Measurements from ENCODE around the gene RTKN2. TPM values are rescaled to one million over a fixed set of nuclear protein-coding genes. Genes with fewer than 3 reads are reported as not detected.

Gene RTKN2
- total RNA-seq, 1 experiment from 2014 or later = 14.4 TPM

DNA sequence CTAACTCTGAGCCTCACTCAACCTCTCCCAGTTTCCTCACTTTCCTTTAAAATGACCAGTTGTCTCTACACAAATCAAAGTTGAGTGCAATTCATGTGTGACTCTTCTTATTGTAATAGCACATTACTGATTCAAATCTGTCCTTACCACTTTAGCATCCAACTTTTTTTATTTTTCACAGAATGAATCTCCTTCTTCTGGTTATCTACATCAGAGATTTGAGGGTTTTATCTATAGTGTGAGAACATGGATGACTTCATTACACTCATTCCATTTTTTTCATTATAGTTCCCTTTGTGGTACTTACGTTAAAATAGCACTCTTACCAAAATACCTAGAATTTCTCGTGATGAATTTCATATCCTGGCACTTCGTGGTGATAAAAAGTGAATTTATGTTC is 43.3 kb downstream of the RTKN2 start:
- Mint-ChIP-seq H3K4me1 (peaks cover 4 to 6% of the 10 kb centered on the region in 2 experiments; a peak in 1 of 4 replicates), H3K9me3 (no peaks in the 10 kb centered on the region), H3K36me3 (ENCODE audit: insufficient read depth in 1 of 3, low read depth in 3 of 3) (peaks cover 4 to 7% (median 4%) of the 10 kb centered on the region in 3 experiments; a peak in 4 of 7 replicates), H3K27me3 (ENCODE audit: low read depth) (no peaks in the 10 kb centered on the region), H3K27ac (no peak overlapping the region), H3K4me3 (no peak overlapping the region)
- Histone ChIP-seq H2AK5ac (ENCODE audit: insufficient read length, low read length) (no peak overlapping the region), H3K27ac (ENCODE audit: insufficient read length, low read depth, low read length) (no peak overlapping the region), H2AFZ (ENCODE audit: low read length) (no peak overlapping the region), H2BK120ac (ENCODE audit: low read depth, low read length, poor library complexity, severe bottlenecking) (no peak overlapping the region), H3K4me1 (ENCODE audit: insufficient read depth, low read length) (no peaks in the 10 kb centered on the region), H2BK5ac (ENCODE audit: insufficient read length, low read length) (no peak overlapping the region), H3K9me3 (ENCODE audit: control insufficient read depth, low read depth, low read length) (no peaks in the 10 kb centered on the region), H2BK20ac (ENCODE audit: low read depth, low read length, poor library complexity, severe bottlenecking) (no peak overlapping the region), H3K56ac (ENCODE audit: insufficient read length, low read depth, low read length) (no peak overlapping the region), H2BK15ac (ENCODE audit: low read depth, low read length) (no peak overlapping the region), H4K91ac (ENCODE audit: insufficient read length, low read depth, low read length) (no peak overlapping the region), H3K79me1 (ENCODE audit: insufficient read depth, low read depth, low read length, poor library complexity, severe bottlenecking) (no peaks in the 10 kb centered on the region), H3K14ac (ENCODE audit: insufficient read depth, low read length) (no peak overlapping the region), H3K9ac (ENCODE audit: extremely low read depth, insufficient read length, low read length) (no peak overlapping the region), H3K27me3 (ENCODE audit: insufficient read depth, low read length) (no peaks in the 10 kb centered on the region), H3K4ac (ENCODE audit: low read depth, low read length) (no peak overlapping the region), H3T11ph (ENCODE audit: low read length) (no peak overlapping the region), H3K23ac (ENCODE audit: insufficient read length, low read depth, low read length) (no peak overlapping the region), H3K18ac (ENCODE audit: insufficient read length, low read depth, low read length) (no peak overlapping the region), H4K20me1 (ENCODE audit: control insufficient read depth, insufficient read depth, insufficient read length) (no peaks in the 10 kb centered on the region), H3K23me2 (ENCODE audit: insufficient read length, low read depth, low read length, poor library complexity, severe bottlenecking) (no peaks in the 10 kb centered on the region), H3K79me2 (ENCODE audit: insufficient read depth, low read length) (no peaks in the 10 kb centered on the region), H4K5ac (ENCODE audit: insufficient read length, low read depth, low read length) (no peak overlapping the region), H3K4me2 (ENCODE audit: insufficient read depth, insufficient read length, low read length) (no peak overlapping the region), H4K8ac (replicated peaks; ENCODE audit: insufficient read length, low read depth, low read length) (no peak overlapping the region), H2BK12ac (ENCODE audit: insufficient read length, low read depth, low read length) (no peak overlapping the region)
- TF ChIP-seq CTCF (conservative IDR thresholded peaks at IDR 0.05) = no peak
- no peak for DNase-seq
- no CpG with 5 or more reads among the region's 3 CpGs for WGBS (ENCODE audit: extremely low coverage, insufficient read length, low lambda C conversion rate)

All from H9 (cell line).